ENCODE data around the gene ENG.
"Not testable (repeated sequence)": the region's sequence is repeated elsewhere in the genome, so short reads cannot be mapped to it uniquely, and the experiment has no call there.

ENG gene

GRCh38 chr9:127844821-127845359, 9.6 kb downstream of the ENG start:
- no peak for DNase-seq (ENCODE audit: low read depth)

DNA sequence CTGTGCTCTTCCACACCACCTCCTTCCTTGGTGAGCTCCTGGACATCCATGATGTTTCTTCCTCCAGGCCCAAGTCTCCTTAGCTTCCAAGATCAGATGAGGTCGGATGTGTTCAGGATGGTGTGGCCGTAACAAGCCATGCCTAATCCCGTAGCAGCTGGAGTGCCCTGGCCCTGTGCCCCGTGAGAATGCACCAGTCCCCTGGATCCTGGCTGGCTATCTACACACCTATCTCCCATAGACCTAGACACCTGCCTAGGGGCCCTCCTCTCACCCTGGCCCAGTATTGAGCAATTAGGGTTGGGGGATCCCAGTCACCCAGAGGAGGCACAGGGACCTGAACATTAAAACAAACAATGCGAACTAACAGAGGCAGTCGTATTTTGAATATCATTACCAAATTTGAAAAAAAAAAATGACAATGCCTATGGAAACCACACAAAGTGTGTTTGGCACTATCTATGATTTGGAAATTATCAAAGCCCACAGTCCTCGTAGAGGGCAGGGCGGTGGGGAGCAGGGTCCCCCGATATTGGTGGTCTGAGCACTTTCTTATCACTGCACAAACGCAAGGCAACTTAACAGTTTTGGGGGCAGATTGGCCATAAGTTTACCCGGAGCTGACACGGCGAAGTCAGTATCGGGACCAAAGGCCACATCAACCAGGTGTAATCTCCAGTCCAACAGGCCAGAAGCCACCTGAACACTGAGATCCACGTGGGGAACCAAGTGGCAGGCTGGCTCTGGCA, 13.2 kb downstream of the ENG start:
- DNase-seq (ENCODE audit: low read depth) = no peak

DNA sequence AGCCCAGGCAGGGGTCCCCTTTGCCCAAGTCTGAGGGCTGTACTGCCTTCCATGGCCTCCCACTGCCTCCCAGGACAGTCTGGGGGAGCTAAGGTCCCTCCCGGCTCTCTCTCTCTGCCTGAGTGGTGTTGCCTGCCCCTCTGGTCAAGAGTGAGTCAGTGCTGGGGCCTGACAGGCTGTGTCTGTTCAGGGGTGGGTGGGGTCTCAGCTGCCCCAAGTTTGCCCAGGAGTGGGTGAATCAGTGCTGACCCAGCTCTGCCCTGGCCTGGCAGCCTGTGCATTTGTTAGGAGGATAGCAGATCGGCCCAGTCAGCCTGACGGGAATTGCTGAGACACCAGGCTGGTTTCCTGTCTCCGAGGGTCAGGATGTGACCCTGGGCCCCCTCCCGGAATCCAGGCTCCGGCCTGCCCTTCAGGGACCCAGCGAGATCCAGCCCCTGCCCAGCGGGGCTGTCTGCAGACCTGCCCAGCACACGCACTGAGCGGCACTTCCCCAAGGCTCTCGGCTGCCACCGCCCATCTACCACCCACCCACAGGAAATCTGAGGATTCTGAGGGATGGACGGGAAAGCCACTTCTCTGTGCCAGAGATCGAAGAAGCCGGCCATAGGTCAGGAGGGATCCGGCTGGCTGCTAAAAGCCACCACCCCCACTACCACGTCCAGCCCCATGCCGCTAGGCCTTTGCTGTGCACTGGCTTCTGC, 15.9 kb downstream of the ENG start:
- DNase-seq (ENCODE audit: low read depth) = peak; percentile 74

- DNase-seq (ENCODE audit: low read depth) = no peak
Observed at GRCh38 chr9:127837346-127837745, 17.1 kb downstream of the ENG start.

GRCh38 chr9:127836561-127836960, 17.9 kb downstream of the ENG start:
- not testable (repeated sequence) for DNase-seq (ENCODE audit: low read depth)

DNA sequence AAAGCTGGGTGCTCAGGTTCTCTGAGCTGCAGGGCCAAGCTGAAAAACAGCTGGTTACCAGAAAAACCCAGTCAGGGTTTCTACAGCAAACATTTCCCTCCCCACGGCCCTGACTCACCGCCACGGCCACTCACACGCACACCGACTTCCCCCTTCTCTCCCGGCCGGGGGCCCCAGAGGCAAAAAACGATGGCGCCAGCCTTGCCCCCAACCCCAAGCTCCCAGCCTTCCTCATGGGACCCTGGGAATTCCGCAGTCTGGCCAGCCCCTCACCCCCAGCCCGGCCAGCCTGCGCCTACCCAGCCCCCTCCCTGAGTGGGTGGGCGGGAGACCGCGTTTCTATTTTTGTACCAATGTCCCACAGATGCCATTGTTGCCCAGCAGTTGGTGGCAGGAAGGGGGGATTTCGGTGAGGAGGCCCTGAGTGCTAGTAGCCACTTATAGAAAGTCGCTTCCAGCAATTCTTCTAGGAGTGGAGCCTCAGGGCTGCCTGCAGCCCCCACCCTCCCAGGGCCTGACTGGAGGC, 18.4 kb downstream of the ENG start:
- DNase-seq (ENCODE audit: low read depth) = no peak

DNA sequence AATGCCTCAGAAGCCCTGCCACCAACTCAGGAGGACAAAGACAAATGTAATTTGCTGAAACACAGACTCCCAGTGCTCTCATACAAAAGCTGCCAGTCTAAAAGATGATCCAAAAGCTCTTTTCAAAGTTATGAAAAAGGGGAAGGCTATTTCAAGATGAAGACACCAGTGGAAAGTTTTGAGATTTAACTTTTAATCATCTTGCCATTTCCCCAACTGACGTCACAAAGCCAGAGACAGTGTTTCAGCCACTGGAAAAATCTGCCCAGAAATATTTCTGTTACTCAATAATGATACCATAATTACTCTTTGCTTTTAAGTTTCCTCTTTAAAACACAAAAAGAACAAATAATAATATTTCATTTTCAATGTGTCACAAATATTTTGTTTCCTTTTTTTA, 20.9 kb downstream of the ENG start:
- no peak for DNase-seq (ENCODE audit: low read depth)

GRCh38 chr9:127832248-127832647, 22.2 kb downstream of the ENG start:
- DNase-seq (ENCODE audit: low read depth) = no peak

DNA sequence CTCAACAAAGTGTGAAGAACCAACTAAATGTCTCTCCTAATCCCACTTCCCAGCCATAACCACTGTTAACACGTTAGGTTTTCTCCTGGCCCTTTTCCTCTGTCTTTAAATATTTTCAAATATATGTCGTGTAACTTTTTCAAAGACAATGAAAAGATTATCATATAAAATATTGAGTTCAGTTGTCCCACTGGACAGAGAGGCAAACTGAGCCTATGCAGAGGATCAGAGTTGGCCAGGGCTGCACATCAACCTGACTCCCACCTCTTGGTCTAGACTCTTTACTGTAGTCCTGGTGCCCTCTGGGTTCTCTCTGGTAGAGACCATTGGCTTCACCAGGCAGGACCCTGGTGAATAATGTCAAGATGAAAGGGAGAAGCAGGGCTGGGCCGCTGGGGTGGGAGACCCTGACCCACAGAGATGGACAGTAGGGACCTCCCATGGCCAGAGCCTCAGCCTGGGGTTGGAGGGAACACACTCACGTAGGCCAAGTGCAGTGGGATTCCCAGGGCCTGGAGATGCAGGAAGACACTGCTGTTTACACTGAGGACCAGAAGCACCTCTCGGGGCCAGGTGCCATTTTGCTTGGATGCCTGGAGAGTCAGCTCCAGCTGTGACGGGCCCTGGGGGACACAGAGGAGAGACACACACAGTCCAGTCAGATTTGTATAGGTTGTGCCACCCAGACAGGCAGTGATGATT, 25.1 kb downstream of the ENG start:
- DNase-seq (ENCODE audit: low read depth) = no peak

GRCh38 chr9:127828262-127829031, 26.0 kb downstream of the ENG start:
- DNase-seq (ENCODE audit: low read depth) = no peak

DNA sequence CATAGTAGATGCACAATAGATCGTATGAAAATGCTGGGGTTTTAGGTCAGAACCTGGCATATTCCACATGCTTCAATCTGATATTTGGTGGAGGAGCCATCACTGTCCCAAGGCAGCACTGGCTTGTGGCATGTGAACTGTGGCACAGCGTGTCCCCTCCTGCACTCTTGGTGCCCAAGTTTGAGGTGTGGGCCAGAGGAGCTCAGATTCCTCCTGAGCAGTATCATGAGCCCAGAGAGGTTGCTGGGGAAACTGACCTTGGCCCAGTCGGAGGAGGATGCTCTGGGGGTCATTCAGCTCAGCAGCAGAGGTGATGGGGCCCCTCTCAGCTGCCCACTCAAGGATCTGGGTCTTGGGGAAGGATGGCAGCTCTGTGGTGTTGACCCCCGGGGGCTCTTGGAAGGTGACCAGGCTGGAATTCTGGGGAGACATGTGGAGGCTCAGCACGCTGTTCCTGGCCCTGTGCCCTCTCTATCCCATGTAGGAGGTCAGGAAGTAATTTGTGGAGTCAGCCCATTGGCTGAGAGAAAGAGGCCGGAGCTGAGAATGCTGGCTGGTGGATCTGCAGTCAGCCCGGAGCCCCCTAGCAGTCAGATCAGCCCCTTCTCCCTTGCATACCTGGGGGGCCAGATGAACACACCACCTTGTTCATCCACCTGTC, 28.1 kb downstream of the ENG start:
- no peak for DNase-seq (ENCODE audit: low read depth)

- no peak for DNase-seq (ENCODE audit: low read depth)
Observed at GRCh38 chr9:127825319-127826051, 29.0 kb downstream of the ENG start.

DNA sequence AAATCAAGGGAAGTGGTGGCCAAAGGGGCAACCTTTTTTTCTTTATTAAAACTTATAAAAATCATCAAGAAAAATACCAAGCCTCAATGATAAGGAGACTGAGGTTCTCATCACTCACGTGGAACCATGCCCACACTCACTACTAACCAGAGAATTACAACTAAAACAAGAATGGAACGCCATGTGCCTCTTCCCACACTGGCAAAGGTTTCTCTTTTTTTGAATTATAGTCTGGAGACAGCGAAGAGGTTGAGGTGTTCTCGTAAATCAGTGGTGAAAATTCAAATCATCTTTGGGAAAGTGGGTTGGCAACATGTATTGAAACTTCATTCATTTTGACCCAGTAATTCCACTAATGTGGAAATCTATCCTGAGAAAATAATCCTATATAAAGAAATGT, 32.4 kb downstream of the ENG start:
- no peak for DNase-seq (ENCODE audit: low read depth)

DNA sequence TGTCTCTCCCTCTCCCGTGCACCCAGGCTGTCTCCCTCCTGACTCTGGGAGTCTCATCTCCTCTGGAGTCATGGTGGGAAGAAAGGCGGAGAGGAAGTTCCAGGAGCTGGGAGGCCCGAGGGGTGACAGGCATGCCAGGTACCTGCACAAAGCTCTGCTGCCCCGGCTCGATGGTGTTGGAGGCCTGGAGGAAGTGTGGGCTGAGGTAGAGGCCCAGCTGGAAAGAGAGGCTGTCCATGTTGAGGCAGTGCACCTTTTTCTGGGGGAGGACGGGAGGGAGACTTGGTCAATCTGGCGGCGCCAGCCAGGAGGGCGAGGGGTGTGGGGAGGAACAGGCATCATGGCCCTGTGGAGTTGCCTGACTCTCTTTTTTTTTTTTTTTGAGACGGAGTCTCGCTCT, 35.9 kb downstream of the ENG start:
- DNase-seq (ENCODE audit: low read depth) = no peak

- DNase-seq (ENCODE audit: low read depth) = no peak
Observed at GRCh38 chr9:127817881-127818434, 36.5 kb downstream of the ENG start.

DNA sequence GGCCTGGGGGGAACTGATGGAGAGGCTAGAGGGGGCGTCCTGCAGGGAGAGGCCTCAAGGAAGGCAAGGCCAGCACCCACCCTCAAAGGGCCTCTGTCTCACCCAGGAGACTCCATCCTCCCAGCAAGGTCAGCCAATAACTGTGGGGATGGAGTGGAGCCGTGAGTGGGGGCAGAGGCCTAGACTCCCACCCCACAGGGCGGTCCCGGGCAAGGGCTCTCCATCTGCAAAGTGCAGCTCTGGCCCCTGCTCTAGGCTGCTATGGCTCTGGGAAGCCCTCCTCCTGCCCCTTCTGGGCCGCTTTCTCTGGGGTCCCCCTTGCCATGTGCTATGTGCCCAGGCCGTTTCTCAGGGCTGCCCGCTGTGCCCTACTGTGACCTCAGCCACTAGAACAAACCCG, 37.7 kb downstream of the ENG start:
- DNase-seq (ENCODE audit: low read depth) = no peak

DNA sequence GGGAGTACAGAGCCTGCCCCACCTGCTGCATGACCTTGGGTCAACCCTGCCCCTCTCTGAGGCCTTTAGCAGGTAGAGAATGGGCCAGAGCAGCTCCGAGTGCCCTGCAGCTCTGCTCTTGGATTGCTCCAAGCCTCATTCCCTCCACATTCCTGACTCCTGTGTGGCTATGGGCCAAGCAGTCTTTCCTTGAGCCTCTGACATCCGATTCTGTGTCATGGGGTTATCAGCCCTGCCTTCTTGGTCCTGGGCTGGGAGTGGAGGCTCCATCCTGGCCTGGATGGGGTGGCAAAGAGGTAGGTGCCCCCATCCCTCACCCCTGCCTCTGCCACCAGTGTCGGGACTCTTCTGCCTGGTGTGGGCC, 38.1 kb downstream of the ENG start:
- no peak for DNase-seq (ENCODE audit: low read depth)

DNA sequence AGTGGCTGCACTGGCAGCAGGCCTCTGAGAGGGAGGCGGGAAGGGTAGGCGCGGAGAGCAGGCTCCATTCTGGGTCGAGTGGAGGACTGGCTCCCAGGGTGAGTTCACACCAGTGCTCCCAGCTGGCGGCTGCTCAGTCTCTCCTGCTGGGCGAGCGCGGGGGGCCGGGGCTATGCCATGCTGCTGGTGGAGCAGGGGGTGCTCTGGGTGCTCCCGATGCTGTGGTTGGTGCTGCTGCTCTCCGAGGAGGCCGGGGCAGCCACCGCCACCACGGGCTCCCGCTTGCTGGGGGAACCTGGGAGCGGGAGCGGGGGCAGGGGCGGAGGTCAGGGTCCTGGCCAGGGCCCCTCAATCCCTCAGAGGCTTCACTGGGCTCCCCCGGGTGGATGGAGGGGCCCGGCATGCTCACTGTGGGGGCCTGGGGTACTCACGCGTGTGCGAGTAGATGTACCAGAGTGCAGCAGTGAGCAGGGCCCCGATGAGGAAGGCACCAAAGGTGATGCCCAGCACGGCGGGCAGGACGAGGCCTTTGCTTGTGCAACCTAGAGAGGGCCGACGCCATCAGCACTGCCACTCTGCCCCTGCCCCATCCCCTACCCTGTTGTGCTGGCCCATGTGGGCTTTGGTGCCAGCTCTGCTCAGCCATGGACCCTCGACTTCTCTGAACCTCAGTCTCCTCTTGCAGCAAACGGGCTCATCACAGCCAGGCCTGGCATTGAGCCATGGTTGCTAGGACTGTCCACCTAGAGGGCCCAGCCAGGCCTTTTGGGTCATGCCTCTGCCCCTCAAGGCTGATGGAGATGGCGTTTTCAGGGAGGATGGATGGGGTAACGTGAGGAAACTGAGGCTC, 38.7 kb downstream of the ENG start:
- DNase-seq (ENCODE audit: low read depth) = no peak
